Measurements from ENCODE around the gene GNAI1. TPM values are rescaled to one million over a fixed set of nuclear protein-coding genes. Genes with fewer than 3 reads are reported as not detected.

GNAI1 gene
- polyA plus RNA-seq, 5 donors: 108 to 163 (median 137) TPM

DNA sequence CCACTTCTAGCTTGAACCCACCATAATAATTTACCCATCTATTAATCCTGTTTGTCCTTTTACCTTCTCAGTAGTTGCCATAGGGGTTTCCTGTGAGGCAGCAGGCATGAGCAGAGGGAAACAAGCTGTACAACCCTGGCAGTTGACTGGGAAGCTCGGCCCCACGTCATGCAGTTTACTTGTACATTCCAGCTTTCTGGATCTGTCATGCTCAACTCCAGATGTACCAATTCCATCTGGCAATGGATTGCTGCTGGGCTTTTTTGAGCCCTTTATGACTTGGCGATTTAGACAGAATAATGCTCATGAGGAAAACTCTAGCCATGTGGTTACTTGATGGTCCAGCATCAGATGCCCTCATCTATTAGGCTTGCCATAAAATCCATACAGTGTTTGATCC lies 112.5 kb downstream of the GNAI1 start:
- no peak for DNase-seq

DNA sequence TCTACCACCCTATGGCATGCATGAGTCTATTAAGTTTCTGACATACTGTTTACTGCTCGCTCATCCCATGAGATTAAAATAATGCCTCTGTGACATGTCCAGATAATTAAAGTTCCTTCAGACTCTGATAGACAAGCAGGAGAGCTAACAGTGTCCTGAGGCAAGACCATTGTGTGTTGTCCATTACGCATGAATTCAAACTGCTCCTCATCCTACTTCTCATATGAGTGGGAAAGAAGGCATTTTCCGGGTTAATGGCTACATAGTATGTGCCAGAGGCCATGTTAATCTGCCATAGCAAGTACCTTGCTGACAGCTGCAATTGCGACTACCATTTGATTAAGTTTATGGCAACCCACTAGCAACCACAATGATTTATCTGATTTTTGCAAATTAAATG lies 113.3 kb downstream of the GNAI1 start:
- no peak for DNase-seq

DNA sequence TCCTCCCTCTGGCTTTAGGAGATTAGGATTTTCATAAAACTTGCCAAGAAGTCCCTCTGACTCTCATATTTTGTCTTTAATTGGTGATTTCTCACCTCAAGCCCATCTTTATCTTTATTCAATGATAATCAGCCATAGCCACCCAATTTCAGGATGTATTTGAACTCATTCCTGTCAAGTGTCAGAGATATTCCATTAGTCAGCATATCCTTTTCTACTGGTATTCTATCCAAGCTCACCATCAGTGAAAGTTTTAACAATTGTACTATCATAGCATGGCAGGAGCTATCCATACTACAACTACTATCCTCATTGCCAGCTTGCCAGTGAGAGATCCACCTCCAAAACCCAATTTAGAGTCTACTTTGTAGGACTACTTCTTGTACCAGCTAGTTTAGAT lies 114.6 kb downstream of the GNAI1 start:
- DNase-seq: no peak

DNA sequence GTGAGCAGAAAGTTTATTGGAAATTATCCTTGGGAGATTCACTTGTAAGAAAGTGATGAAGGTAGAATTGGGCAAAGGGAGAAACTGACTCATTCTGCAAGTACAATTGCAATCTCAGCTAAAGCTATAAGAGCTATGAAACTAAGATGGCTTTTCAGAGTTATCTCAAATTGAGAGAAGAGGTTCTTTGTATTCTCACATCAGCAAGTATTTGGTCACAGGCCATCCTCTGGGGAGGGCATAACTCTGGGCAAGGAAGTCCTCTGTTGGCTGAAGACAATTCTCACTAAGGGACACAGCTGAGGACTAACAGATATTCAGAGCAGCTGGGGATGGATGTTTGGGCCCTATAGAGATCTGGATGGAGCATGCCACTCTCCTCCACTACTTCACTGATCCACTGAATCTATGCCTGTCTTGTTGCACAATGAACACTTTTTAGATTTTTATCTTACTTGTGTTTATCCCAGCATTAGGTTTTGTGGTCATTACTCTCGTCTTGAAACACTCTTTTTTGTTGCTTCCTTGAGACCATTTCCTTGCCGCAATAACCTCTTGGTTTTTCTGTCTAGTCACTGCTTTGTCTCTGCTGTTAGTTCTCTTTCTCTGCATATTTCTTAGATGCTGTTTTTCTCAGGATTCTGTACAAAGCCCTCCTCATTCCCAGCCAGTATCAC lies 115.1 kb downstream of the GNAI1 start:
- DNase-seq: no peak

DNA sequence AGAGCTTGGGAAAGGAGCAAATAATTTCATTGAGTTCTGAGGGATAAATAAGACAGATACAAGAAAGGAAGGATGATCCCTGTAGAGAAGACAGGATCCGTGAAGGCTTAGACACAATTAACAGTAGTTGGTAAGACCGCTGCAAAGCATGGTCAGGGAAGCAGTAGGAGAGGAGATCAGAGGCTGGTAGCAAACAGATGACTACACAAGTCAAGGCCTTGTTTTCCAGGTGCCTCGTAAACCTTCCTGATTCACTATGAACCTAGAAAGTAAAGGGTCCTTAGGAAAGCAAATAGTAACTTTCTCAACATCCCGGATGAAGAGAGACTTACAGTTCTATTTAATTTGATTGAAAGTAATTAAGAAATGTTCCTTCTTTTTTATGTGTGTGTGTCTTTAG lies 118.6 kb downstream of the GNAI1 start:
- DNase-seq: no peak

DNA sequence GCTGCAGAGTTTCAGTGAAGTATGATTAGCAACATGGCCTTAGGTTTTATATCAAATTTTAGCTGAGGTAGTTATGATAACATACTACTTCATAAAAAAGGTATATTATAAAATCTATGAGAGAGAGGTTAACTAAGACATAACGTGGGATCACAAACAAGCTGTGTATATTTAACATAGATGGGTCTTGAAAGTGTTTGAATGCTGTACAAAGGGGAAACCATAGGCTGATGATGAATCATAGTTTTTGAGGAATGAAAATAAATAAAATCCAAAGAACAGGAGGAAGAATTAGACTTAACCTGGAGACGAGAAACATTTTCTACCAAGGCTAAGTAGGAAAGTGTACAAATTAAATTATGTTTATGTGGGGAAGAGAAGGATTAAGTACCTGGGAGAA lies 119.0 kb downstream of the GNAI1 start:
- DNase-seq: no peak

DNA sequence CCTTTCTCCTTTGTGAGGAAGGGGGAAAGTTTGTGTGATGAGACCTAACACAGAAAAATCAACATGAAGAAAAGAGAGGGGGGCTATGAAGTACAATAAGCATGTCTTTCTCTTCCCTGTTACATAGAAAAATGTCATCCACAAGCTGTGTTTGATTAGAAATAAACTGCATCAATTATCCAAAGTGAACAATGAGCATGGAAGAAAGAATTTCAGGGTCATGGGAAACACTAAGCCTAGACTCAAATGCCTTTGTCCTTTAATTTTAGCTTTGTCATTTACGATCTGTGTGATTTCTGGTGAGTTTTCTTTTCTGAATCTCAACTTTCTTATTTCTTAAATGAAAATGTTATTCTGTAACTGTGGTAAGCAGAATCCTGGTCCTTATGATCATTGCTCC lies 121.0 kb downstream of the GNAI1 start:
- DNase-seq: no peak

DNA sequence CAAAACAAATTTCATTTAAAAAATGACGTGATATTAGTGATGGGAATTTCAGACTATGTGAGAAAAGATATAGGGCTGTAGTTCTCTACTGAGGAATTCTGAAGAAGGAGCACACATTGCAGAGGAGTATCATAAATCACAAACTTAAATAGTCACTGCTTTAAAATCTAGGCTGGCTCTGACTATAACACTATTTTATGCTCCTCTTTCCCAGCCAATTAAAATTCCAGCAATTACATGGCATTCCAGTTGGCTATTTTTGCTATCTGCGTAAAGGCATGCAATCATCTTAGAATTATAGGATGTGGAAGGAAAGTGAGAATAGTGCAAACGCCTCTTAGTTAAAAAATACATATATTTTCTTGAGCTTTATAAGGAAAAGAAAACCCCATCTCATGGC lies 123.1 kb downstream of the GNAI1 start:
- no peak for DNase-seq

DNA sequence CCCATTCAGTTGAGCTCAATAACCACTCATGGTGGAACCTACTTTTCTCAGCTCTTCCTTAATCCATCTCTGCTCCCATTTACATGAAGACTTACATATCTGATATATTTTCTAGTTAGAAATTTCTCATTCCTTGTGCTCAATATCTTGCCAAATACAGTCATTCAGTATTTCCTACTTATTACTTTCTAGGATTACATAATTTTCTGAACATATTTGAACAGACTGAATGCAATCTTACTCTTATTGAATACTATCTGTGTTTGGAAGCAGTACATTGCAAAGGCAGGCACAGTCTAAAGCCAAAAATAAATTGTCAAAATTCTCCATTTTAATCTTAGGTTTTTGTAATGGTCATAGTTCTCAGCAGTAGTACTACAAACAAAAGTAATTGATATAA lies 126.0 kb downstream of the GNAI1 start:
- DNase-seq: no peak

DNA sequence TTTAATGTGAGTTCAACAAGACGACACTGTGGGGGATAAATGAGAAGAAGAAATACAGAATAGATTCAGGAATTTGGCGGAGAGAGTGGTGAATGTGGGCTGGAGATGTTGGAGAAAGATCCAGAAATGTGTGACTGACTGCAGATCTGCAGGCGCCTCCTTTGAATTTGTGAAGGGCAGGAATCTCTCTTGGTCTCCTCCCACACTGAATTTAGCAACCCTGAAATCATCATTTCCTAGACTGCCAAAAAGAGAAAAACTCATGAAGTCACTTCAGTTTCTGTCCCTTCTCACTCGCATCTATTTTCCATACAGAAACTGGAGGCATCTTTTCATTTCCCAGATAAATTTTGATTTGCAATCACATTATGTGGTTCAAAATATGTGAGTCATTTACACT lies 128.7 kb downstream of the GNAI1 start:
- DNase-seq: no peak

DNA sequence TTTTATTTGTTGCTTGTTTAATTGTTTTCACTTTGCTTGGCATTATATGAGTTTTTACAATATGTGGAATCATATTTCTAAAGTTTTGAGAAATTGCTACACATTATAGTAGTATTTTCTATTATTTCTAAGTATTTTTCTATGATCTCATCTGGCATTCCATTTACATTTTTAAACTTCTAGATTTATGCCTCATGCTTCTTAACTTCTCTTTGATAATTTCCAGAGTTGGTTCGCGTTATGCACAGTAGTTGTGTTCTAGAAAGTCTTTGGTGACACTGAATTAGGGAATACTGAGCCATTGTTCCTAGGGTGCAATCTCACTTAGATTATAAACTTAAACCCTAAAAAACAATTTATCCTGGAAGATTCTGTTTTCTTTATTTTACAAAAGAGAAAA lies 129.2 kb downstream of the GNAI1 start:
- no peak for DNase-seq

DNA sequence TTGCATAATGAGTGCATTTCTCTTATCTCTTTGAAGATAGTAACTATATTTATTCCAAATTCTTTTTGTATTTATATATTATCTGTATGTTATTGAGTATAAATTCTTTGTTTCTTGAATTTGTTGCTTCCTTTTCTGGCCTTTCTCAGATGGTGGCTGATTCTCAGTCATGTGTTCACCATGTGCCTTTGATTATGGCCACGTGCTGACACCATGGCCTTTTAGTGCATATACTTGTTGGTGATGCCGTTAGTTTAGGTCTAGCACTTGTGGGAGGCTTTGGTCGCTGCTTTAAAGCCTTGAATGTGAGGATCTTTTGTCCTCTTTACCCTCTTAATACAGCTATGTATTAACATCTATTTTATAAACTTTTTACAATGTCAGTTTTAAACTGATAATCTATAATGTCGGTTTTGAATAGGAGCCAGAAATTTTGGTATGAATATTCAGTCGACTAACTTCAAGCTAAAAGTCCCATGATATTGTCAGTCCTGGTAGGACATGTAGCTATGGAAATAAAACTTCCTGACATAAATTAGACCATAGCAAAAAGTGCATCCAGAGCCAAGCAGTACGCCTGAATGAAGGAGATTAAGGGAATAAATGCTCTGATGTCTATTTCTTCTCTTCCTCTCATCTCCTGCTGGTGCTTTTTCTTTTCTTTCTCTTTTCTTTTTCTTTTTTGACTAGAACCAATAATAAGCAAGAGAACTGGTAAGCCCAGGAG lies 130.3 kb downstream of the GNAI1 start:
- no peak for DNase-seq

DNA sequence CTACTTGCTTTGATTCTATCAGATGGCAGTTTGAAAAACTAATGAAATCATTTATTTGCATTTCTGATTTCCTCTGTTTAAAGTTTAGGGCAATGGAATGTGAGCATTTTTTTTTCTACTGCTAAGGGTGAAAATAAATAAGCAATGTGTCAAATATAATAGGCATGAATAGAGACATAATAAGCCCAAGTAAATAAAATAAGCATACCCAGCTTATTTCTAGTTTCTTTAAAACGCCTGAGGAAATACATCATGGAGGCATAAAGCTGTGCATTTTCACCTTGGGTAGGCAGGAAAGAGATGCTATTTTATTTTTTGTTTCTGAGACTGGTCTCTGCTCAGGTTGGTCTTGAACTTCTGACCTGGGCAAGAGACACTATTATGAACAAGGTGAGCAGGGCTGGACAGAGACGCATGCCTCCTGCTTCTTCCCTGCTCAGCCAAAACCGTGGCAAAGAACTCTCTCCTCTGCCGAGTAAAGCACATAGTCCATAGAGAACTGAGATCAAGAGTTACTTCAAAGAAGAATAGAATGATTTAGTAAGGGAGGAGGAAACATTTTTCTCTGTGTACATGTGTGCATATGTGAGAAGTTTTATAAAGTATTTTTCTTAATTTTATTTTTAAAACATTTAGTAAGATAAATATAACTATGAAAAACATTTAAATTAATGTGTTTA lies 138.1 kb downstream of the GNAI1 start:
- no peak for DNase-seq

DNA sequence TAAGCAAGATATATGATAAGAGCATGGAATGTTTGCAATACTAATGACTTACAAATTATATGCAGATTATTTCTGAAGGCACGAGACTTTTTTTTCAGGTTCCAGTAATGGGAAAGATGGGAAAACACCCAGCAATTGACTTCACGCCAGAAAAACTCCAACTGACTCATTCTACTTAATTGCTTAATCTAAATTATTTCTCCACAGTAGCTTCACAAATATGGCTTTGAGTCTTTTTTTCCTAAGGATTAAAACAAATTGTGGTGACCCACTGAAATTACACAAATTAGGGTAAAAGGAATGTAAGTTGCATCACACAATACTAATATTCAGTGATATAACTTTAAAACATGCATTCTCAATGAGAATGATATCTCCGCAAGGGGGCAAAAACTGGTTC lies 138.7 kb downstream of the GNAI1 start:
- no peak for DNase-seq

DNA sequence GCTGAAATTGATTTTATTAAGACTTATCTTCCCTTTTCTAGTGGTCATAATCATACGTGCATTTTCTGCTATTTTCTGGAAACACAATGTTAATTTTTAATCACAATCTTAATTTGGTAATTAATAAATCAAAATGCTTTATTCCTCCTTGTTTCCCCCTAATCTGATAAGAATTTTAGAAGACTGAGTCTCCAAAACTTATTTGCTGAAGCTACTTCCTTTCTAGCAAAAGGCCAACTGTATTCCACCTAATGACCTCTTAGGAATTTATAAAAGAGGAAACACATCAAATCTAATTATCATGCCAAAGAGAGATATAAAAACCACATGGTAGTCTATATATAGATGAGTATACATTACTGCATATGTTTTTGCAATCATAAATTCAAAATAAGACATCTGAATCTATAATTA lies 140.6 kb downstream of the GNAI1 start:
- DNase-seq: no peak
